ENCODE results near the gene GPX4.

DNA sequence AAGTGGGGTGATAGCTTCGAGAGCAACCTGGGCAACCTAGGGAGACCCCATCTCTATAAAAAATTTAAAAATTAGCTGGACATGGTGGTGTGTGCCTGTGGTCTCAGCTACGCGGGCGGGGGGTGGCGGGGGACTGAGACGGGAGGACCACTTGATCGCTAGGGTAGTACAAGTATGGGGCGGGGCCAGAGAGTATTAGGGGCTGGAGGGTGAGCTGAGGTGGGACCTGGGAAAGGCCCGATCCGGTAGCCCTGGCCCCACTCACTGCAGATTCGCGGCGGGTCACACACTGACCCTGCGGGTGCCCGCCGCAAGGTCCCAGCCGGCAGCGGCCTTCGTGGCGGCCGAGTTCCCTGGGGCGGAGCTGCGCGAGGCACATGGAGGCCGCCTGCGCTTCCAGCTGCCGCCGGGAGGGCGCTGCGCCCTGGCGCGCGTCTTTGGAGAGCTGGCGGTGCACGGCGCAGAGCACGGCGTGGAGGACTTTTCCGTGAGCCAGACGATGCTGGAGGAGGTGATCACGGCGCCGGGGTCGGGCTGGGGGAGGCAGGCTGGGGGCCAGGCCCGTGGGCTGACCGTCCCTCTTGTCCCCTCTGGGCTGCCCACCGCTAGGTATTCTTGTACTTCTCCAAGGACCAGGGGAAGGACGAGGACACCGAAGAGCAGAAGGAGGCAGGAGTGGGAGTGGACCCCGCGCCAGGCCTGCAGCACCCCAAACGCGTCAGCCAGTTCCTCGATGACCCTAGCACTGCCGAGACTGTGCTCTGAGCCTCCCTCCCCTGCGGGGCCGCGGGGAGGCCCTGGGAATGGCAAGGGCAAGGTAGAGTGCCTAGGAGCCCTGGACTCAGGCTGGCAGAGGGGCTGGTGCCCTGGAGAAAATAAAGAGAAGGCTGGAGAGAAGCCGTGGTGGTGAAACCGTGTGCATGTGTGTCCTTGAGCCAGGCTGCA lies 38.9 kb upstream of the GPX4 start:
- TF ChIP-seq, protein P1, sequence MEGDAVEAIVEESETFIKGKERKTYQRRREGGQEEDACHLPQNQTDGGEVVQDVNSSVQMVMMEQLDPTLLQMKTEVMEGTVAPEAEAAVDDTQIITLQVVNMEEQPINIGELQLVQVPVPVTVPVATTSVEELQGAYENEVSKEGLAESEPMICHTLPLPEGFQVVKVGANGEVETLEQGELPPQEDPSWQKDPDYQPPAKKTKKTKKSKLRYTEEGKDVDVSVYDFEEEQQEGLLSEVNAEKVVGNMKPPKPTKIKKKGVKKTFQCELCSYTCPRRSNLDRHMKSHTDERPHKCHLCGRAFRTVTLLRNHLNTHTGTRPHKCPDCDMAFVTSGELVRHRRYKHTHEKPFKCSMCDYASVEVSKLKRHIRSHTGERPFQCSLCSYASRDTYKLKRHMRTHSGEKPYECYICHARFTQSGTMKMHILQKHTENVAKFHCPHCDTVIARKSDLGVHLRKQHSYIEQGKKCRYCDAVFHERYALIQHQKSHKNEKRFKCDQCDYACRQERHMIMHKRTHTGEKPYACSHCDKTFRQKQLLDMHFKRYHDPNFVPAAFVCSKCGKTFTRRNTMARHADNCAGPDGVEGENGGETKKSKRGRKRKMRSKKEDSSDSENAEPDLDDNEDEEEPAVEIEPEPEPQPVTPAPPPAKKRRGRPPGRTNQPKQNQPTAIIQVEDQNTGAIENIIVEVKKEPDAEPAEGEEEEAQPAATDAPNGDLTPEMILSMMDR (conservative IDR thresholded peaks at IDR 0.05; ENCODE audit: low read length), result peak; percentile 64
- no peak for TF ChIP-seq EZH2phosphoT487 (IDR thresholded peaks at IDR 0.05; ENCODE audit: borderline replicate concordance)
